ENCODE results near the gene CTXN2.

CTXN2 gene

GRCh38 chr15:48191574-48192225, at the start of gene CTXN2:
CTXN2 (plus strand) TSS chr15:48191665; CDS start chr15:48201301, 9,636 bp downstream.
- no peak for DNase-seq

GRCh38 chr15:48143856-48144255, 47.6 kb upstream of the CTXN2 start:
- no peak for DNase-seq

DNA sequence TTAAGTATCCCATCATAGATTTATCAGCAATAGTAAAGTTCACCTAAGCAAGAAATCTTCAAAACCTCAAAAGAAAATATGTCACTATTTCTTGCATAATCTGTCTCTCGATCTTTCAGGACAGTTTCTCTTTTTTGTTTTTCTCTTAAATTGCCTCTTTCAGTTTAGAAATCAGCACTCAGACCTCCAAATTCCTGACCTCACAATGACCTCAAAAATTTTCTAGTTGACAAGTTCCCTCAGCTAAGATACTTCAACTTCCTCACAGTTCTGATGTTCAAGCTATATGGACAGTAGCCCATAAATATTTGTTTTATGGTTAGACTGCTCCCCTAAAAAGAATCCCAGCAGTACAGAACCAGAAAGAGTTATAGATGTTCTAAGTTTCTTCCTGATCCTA, 46.6 kb upstream of the CTXN2 start:
- DNase-seq: peak; percentile 1

DNA sequence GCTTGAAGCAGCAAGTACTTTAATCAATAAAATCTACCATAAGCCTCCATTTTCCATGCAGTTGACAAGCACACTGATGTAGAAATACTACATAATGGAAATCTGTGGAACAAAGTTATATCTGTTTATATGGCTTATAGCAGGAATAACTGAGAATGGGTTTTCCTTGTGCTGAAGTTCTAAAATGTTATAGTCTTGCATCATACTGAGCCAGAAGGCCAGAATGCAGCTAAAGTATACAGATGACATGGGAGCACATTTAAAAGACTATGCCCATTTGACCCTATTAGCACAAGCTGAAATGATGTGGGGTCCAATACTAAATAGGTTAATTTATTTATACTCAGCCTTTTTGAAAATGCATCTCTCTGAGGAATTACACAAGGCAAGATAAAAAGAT, 45.5 kb upstream of the CTXN2 start:
- no peak for DNase-seq

DNA sequence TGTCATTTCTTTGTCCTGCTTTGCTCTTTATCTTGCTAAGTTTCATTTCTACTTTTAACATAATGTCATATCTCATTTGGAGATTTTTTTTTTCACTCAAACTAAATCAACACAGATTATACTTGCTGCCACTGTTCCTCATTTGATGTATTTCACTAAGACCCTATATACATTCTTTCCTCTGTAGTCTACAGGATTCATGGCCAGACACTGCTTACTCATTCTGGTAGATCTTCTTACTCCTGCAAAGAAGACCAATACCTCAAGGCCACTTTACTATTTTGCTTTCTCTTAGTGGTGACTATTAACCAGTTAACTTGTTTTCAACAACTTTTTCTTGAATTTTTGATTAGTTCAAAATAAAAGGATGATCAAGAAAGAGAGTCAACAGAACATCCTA, 44.1 kb upstream of the CTXN2 start:
- DNase-seq: no peak

DNA sequence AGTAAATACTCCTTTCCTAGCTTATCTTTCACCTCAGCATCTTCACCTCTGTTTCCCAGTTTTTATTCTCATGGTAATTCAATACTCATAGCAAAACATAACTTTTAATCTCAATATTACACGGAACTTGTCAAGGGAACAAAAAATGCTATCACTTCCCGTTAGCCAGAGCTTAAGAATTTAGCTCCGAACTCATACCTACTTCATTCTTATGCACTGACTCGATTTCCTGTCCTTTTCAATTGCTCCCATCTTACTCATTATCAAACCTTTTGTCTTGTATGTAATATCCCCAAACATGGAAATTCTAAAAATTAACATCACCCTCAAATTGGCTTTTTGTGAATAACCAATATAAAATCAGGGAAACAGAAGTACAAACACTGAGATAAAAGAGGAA, 41.6 kb upstream of the CTXN2 start:
- no peak for DNase-seq

GRCh38 chr15:48153526-48153925, 37.9 kb upstream of the CTXN2 start:
- DNase-seq: no peak

GRCh38 chr15:48168616-48169015, 22.8 kb upstream of the CTXN2 start:
- no peak for DNase-seq

GRCh38 chr15:48170981-48171380, 20.5 kb upstream of the CTXN2 start:
- no peak for DNase-seq

DNA sequence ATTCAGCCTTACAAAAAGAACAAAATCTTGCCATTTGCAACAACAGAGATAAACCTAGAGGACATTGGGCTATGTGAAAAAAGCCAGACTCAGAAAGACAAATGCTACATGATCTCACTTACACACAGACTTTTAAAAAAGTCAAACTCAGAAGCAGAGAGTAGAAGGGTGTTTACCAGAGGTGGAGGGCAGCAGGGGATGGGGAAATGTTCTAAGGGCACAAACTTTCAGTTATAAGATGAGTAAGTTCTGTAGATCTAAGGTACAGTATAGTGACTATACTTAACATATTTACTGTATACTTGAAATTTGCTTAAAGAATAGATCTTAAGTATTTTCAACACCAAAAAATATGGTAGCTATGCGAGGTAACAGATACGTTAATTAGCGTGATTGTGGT, 16.3 kb upstream of the CTXN2 start:
- DNase-seq: peak; percentile 12

DNA sequence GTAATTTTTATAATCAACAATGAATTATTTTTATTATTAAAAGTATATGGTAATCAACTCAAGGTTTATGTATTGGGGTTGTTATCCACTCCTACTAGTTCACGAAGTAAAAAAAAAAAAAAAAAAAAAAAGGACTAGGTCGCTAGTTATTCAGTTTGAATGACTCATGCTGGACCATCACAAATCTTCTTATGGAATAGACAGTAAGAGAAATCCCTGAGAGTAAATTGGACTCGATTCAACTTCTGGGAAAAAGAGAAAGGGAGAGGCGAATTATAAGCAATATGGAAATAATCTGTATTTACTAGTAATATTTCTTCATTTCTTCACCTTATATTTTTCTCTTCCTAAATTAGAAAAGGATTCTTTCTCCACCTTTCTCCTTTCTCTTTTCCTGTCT, 15.4 kb upstream of the CTXN2 start:
- no peak for DNase-seq

DNA sequence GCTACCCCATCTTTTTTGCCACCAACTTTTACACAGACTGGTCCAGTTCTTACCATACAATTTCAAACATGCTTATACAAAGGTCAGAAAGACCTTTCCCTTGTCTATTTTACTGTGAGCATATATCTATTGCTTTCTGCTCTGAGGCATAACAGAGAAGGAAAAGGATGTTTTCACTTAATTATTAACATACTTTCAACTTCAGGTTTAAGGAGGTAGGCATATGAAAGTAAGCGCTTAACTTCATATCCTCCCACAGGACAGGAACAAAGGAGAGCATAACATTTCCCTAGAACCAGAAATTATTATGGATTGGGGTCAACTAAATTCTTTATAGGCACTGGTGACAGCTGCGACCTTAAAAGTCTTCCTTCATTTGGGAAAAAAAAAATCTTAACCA, 14.5 kb upstream of the CTXN2 start:
- DNase-seq: no peak

DNA sequence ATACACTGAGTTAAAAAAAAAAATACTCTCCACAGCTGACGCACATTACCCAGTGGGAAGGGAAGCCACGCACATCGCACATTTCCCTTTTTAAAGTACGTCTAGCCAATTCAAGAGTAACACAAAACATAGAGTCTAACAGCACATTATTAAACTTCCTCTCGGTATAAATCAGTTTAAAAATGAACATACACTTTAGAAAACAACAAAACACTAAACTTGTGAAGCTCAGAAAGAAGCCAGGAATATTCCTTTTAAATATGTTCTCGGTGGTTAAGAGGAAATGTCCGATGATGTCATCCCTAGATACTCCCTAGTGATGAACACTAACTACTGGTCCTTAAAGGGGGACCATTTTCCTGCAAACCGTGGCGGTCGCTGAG, 14.1 kb upstream of the CTXN2 start:
- peak; percentile 25 for DNase-seq

DNA sequence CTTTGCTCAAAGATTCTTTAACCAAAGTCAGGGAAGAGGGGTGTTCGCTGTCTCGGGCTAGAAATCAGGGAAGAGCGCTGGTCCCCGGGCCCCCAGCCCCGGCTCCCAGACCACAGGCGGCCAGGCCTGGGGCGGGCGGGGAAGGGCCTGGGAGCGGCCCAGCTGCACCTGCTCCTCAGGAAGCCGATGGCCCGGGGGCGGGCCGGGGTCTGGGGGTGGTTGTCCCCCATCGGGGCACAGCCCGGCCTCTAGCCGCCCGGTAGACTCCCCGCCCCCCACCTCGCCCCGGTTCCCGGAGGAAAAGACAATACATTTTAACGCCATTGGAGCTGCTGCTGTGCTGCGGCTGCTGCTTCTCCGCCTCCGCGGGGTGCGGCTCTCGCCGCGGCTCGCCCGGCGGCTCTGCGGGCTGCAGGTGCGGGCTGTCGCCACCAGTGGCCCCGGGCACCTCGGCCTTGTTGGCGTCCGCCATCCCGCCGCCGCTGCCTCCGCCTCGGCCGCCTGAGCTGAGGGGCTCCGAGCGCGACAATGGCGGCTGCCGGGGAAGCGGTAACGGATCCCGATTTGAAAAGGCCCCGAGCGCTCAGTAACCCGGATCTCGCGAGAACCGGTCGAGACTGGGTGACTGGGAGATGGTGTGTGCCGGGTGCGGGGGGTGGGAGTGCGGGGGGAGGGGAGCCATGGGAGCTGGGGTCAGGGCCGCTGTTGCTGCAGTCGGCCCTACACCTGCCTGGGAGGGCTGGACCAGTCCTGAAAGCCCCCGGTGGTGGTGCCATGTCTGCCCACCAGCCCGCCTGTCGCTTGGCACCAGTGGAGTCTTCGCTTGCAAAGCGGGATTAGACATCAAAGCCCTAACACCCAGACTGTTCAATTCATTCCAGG, 13.5 kb upstream of the CTXN2 start, which contains the start of gene MYEF2:
MYEF2 (minus strand) TSS at position 530 of the 882 bp plus-strand sequence; CDS start at position 472, 58 bp downstream.
- peak; percentile 77 for DNase-seq

- DNase-seq: no peak
These were observed 12.9 kb upstream of the CTXN2 start for GRCh38 chr15:48178648-48178931.

DNA sequence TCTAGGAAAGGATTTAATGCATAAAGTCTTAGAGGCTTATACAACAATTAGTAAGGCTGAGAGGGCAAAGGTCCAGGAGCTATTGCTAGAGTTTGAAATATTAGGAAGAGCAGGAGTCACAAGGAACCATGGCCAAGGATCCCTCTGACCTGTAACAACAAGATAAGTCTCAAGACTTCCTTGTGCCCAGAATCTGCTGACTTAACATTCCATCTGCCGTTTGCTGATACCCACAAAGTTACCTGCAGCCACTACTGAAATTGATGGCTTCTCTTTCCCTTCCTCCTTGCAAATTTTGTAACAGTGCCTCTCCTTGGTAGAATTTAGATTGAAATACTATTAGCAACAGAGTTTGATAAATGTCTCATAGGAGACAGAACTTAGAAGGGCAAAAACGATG, 8.7 kb upstream of the CTXN2 start:
- DNase-seq: no peak

GRCh38 chr15:48185529-48185928, 5.9 kb upstream of the CTXN2 start:
- no peak for DNase-seq

DNA sequence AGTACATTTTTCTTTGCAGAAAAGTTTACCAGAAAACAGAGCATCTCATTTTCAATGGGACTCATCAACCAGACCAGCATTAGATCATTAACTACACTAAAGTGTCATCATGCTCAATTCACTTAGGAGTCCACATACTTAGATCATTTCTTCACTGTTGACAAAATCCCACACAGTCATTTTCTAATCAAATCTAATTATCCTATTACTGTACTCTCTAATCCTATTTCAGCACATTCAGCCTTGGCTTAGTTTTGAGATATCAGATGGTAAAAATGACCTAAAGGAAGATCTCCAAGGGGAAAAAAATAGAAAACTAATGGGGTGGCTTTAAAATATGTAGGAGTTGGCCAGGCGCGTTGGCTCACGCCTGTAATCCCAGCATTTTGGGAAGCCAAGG, 5.2 kb upstream of the CTXN2 start:
- DNase-seq: no peak

GRCh38 chr15:48190932-48191573, 412 bp upstream of the CTXN2 start:
- peak; percentile 32 for DNase-seq

- no peak for DNase-seq
These were observed 10.6 kb downstream of the CTXN2 start for GRCh38 chr15:48202068-48202467.

- DNase-seq: no peak
These were observed 14.5 kb downstream of the CTXN2 start, which contains the start of gene SLC12A1 for GRCh38 chr15:48205981-48206380. SLC12A1 (plus strand) TSS chr15:48206302; CDS start chr15:48207720, 1,418 bp downstream.

DNA sequence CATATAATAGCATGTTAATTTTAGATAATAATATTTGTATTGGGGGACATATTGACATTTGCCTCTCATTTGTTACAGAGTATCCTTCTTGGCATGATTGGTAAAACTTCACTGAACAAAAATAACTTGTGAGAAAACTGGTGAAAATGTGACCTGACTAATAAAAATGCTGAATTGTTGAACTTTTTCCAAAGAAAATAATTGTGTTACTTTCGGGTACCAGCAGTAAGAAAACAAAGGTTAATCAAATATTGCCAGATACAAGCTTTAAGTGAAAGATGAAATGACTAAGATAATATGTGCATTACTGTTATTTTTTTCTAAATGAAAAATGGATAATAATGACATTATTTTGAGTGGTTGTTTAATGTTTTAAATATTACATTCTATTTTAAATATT, 29.8 kb downstream of the CTXN2 start:
- no peak for DNase-seq

DNA sequence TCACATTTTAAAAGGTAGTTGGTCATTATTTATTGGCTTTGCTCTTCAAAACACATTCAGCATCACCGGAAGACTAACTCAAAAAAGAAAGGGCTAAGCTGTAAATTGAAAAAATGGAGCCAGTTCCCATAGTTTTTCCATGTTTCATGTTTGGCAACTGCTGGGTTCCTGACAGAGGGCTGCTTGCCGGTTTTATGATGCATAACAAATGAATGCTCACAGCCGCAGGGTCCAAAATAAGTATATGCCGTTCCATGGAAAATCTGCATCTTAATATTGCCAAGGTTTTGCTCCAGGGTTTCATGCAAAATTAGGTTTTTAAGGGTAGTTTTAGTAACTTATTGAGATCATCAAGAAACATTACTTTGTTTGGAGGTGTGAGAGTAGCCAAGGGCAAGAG, 30.4 kb downstream of the CTXN2 start:
- DNase-seq: no peak

DNA sequence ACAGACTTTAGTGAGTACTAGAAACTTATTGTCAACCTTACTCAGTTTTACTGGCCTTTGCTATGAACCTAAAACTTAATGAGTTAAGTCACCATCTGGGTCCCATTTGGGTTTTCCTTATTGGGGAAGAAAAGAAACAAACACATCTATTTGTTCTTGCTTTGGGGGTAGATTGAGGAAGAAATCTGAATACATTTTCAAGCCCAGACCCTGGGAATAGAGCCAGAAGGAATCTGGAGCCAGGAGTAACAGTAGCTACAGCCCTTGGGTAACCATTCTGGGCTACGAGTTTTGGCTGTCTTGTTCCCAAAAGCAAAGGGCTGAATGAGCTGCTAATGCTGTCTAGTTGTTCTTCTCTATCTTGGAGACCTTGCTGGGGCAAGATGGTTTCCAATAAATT, 31.2 kb downstream of the CTXN2 start:
- no peak for DNase-seq
